Measurements from ENCODE around the gene MAD1L1. TPM values are rescaled to one million over a fixed set of nuclear protein-coding genes. Genes with fewer than 3 reads are reported as not detected.

MAD1L1 gene
- total and polyA plus RNA-seq, 3 experiments from 2014 or later: 43.6 to 185 (median 47.3) TPM

- Histone ChIP-seq H3K4me1 (ENCODE audit: insufficient read depth, low read length) (peaks cover 11% of the 10 kb centered on the region), H3K9me3 (ENCODE audit: low read length) (no peaks in the 10 kb centered on the region), H3K36me3 (ENCODE audit: insufficient read depth, low read length) (no peaks in the 10 kb centered on the region), H3K4me3 (ENCODE audit: low read length) (no peak overlapping the region), H3K27me3 (ENCODE audit: insufficient read depth, low read length, poor library complexity, severe bottlenecking) (no peaks in the 10 kb centered on the region), H3K27ac (ENCODE audit: low read depth, low read length) (no peak overlapping the region)
- Mint-ChIP-seq H3K27me3 (peaks cover 0 to 2% of the 10 kb centered on the region in 2 donors), H3K9me3 (peaks cover 0 to 2% (median 0%) of the 10 kb centered on the region in 5 donors), H3K27ac (no peak overlapping the region), H3K36me3 (peaks cover 0 to 10% (median 10%) of the 10 kb centered on the region in 3 donors), H3K4me3 (no peak overlapping the region), H3K4me1 (peaks cover 10 to 19% (median 15%) of the 10 kb centered on the region in 3 donors)
- ChIA-PET POLR2A (no interaction called here), CTCF (no interaction called here)
- no peak for DNase-seq
Observed at GRCh38 chr7:2017481-2017891, 215.3 kb downstream of the MAD1L1 start.

- no peak overlapping the region for H3K4me3 Mint-ChIP-seq
- H3K9me3 ChIP-seq (ENCODE audit: low read length): no peaks in the 10 kb centered on the region
- no peak overlapping the region for H3K27ac Mint-ChIP-seq
- H3K9me3 Mint-ChIP-seq: peaks cover 0 to 2% (median 0%) of the 10 kb centered on the region in 5 donors
- peaks cover 11% of the 10 kb centered on the region for H3K4me1 ChIP-seq (ENCODE audit: insufficient read depth, low read length)
- no peak for DNase-seq
- peaks cover 0 to 15% (median 10%) of the 10 kb centered on the region in 3 donors for H3K36me3 Mint-ChIP-seq
- ChIA-PET POLR2A (no interaction called here), CTCF (no interaction called here)
- H3K27ac ChIP-seq (ENCODE audit: low read depth, low read length): no peak overlapping the region
- H3K27me3 Mint-ChIP-seq: peaks cover 0 to 2% of the 10 kb centered on the region in 2 donors
- peaks cover 10 to 19% (median 15%) of the 10 kb centered on the region in 3 donors for H3K4me1 Mint-ChIP-seq
- H3K27me3 ChIP-seq (ENCODE audit: insufficient read depth, low read length, poor library complexity, severe bottlenecking): no peaks in the 10 kb centered on the region
- no peak overlapping the region for H3K4me3 ChIP-seq (ENCODE audit: low read length)
- H3K36me3 ChIP-seq (ENCODE audit: insufficient read depth, low read length): no peaks in the 10 kb centered on the region
Observed at GRCh38 chr7:2016761-2017480, 215.8 kb downstream of the MAD1L1 start.

- H3K4me3 Mint-ChIP-seq: no peak overlapping the region
- peaks cover 0 to 15% (median 10%) of the 10 kb centered on the region in 3 donors for H3K36me3 Mint-ChIP-seq
- H3K36me3 ChIP-seq (ENCODE audit: insufficient read depth, low read length): no peaks in the 10 kb centered on the region
- peaks cover 11% of the 10 kb centered on the region for H3K4me1 ChIP-seq (ENCODE audit: insufficient read depth, low read length)
- CTCF ChIA-PET: no interaction called here
- peak overlapping the region in 1 of 8 donors; percentile 63 for H3K27ac Mint-ChIP-seq
- DNase-seq: peak in 1 of 5 donors; percentile 26
- no peak overlapping the region for H3K27ac ChIP-seq (ENCODE audit: low read depth, low read length)
- peaks cover 9 to 19% (median 15%) of the 10 kb centered on the region in 3 donors for H3K4me1 Mint-ChIP-seq
- H3K9me3 ChIP-seq (ENCODE audit: low read length): no peaks in the 10 kb centered on the region
- H3K27me3 Mint-ChIP-seq: peaks cover 0 to 2% of the 10 kb centered on the region in 2 donors
- H3K4me3 ChIP-seq (ENCODE audit: low read length): no peak overlapping the region
- POLR2A ChIA-PET: no interaction called here
- no peaks in the 10 kb centered on the region for H3K9me3 Mint-ChIP-seq
- no peaks in the 10 kb centered on the region for H3K27me3 ChIP-seq (ENCODE audit: insufficient read depth, low read length, poor library complexity, severe bottlenecking)
Observed at GRCh38 chr7:2016021-2016631, 216.6 kb downstream of the MAD1L1 start.

- no peaks in the 10 kb centered on the region for H3K9me3 ChIP-seq (ENCODE audit: low read length)
- H3K9me3 Mint-ChIP-seq: no peaks in the 10 kb centered on the region
- no peaks in the 10 kb centered on the region for H3K27me3 Mint-ChIP-seq
- H3K4me1 Mint-ChIP-seq: peaks cover 6 to 13% (median 10%) of the 10 kb centered on the region in 3 donors
- H3K4me1 ChIP-seq (ENCODE audit: insufficient read depth, low read length): peaks cover 8% of the 10 kb centered on the region
- peaks cover 0 to 15% (median 10%) of the 10 kb centered on the region in 3 donors for H3K36me3 Mint-ChIP-seq
- POLR2A ChIA-PET: no interaction called here
- no peak overlapping the region for H3K4me3 Mint-ChIP-seq
- H3K36me3 ChIP-seq (ENCODE audit: insufficient read depth, low read length): no peaks in the 10 kb centered on the region
- peak in 1 of 5 donors; percentile 33 for DNase-seq
- CTCF ChIA-PET: no interaction called here
- no peaks in the 10 kb centered on the region for H3K27me3 ChIP-seq (ENCODE audit: insufficient read depth, low read length, poor library complexity, severe bottlenecking)
- H3K27ac Mint-ChIP-seq: no peak overlapping the region
- no peak overlapping the region for H3K27ac ChIP-seq (ENCODE audit: low read depth, low read length)
- H3K4me3 ChIP-seq (ENCODE audit: low read length): no peak overlapping the region
Observed at GRCh38 chr7:2015251-2015871, 217.4 kb downstream of the MAD1L1 start.

- ChIA-PET POLR2A (no interaction called here), CTCF (no interaction called here)
- no peak overlapping the region for H3K4me3 Mint-ChIP-seq
- no peak overlapping the region for H3K27ac ChIP-seq (ENCODE audit: low read depth, low read length)
- H3K36me3 ChIP-seq (ENCODE audit: insufficient read depth, low read length): no peaks in the 10 kb centered on the region
- peak overlapping the region in 1 of 8 donors; percentile 47 for H3K27ac Mint-ChIP-seq
- peaks cover under 1% of the 10 kb centered on the region for H3K4me1 ChIP-seq (ENCODE audit: insufficient read depth, low read length)
- H3K27me3 Mint-ChIP-seq: no peaks in the 10 kb centered on the region
- no peaks in the 10 kb centered on the region for H3K9me3 ChIP-seq (ENCODE audit: low read length)
- H3K36me3 Mint-ChIP-seq: peaks cover 0 to 15% (median 10%) of the 10 kb centered on the region in 3 donors
- H3K4me3 ChIP-seq (ENCODE audit: low read length): no peak overlapping the region
- peaks cover under 1 to 7% (median 5%) of the 10 kb centered on the region in 3 donors for H3K4me1 Mint-ChIP-seq
- no peaks in the 10 kb centered on the region for H3K9me3 Mint-ChIP-seq
- no peaks in the 10 kb centered on the region for H3K27me3 ChIP-seq (ENCODE audit: insufficient read depth, low read length, poor library complexity, severe bottlenecking)
- DNase-seq: peak in 1 of 5 donors; percentile 47
Observed at GRCh38 chr7:2014391-2015241, 218.1 kb downstream of the MAD1L1 start.

- CTCF ChIA-PET: no interaction called here
- peaks cover 0 to 15% (median 10%) of the 10 kb centered on the region in 3 donors for H3K36me3 Mint-ChIP-seq
- H3K27ac ChIP-seq (ENCODE audit: low read depth, low read length): no peak overlapping the region
- H3K27ac Mint-ChIP-seq: no peak overlapping the region
- peak in 1 of 5 donors; percentile 39 for DNase-seq
- POLR2A ChIA-PET: no interaction called here
- no peaks in the 10 kb centered on the region for H3K36me3 ChIP-seq (ENCODE audit: insufficient read depth, low read length)
- peaks cover 0 to 2% (median 0%) of the 10 kb centered on the region in 3 donors for H3K4me1 Mint-ChIP-seq
- H3K4me3 ChIP-seq (ENCODE audit: low read length): no peak overlapping the region
- H3K9me3 ChIP-seq (ENCODE audit: low read length): no peaks in the 10 kb centered on the region
- H3K27me3 ChIP-seq (ENCODE audit: insufficient read depth, low read length, poor library complexity, severe bottlenecking): no peaks in the 10 kb centered on the region
- H3K4me1 ChIP-seq (ENCODE audit: insufficient read depth, low read length): no peaks in the 10 kb centered on the region
- no peak overlapping the region for H3K4me3 Mint-ChIP-seq
- H3K9me3 Mint-ChIP-seq: no peaks in the 10 kb centered on the region
- no peaks in the 10 kb centered on the region for H3K27me3 Mint-ChIP-seq
Observed at GRCh38 chr7:2013381-2014311, 219.1 kb downstream of the MAD1L1 start.

- ChIA-PET POLR2A (no interaction called here), CTCF (no interaction called here)
- Mint-ChIP-seq H3K36me3 (peaks cover 0 to 15% (median 10%) of the 10 kb centered on the region in 3 donors), H3K4me3 (no peak overlapping the region), H3K9me3 (no peaks in the 10 kb centered on the region), H3K4me1 (peaks cover 0 to 2% (median 0%) of the 10 kb centered on the region in 3 donors), H3K27me3 (no peaks in the 10 kb centered on the region), H3K27ac (no peak overlapping the region)
- Histone ChIP-seq H3K4me3 (ENCODE audit: low read length) (no peak overlapping the region), H3K4me1 (ENCODE audit: insufficient read depth, low read length) (no peaks in the 10 kb centered on the region), H3K27me3 (ENCODE audit: insufficient read depth, low read length, poor library complexity, severe bottlenecking) (no peaks in the 10 kb centered on the region), H3K27ac (ENCODE audit: low read depth, low read length) (no peak overlapping the region), H3K9me3 (ENCODE audit: low read length) (no peaks in the 10 kb centered on the region), H3K36me3 (ENCODE audit: insufficient read depth, low read length) (no peaks in the 10 kb centered on the region)
- no peak for DNase-seq
Observed at GRCh38 chr7:2012981-2013380, 219.8 kb downstream of the MAD1L1 start.
